ENCODE results near the gene RPS15.
"Not testable (repeated sequence)": the region's sequence is repeated elsewhere in the genome, so short reads cannot be mapped to it uniquely, and the experiment has no call there.

Gene RPS15

GRCh38 chr19:1437609-1438008, 587 bp upstream of the RPS15 start:
- FAIRE-seq, result no peak

GRCh38 chr19:1438933-1439354, 748 bp downstream of the RPS15 start:
- no peak for FAIRE-seq

- FAIRE-seq, result not testable (repeated sequence)
Measured at GRCh38 chr19:1439525-1440417, 1.6 kb downstream of the RPS15 start.

GRCh38 chr19:1440418-1440801, 2.2 kb downstream of the RPS15 start:
- FAIRE-seq, result no peak

GRCh38 chr19:1441022-1441426, 2.8 kb downstream of the RPS15 start:
- no peak for FAIRE-seq

GRCh38 chr19:1441677-1442438, 3.7 kb downstream of the RPS15 start:
- no peak for FAIRE-seq

GRCh38 chr19:1445185-1445931, 7.2 kb downstream of the RPS15 start:
- no peak for FAIRE-seq

- FAIRE-seq, result no peak
Measured at GRCh38 chr19:1445932-1446712, 7.9 kb downstream of the RPS15 start.

- FAIRE-seq, result no peak
Measured at GRCh38 chr19:1446713-1447481, 8.7 kb downstream of the RPS15 start.

GRCh38 chr19:1447504-1447903, 9.3 kb downstream of the RPS15 start:
- FAIRE-seq, result no peak

GRCh38 chr19:1447944-1448343, 9.7 kb downstream of the RPS15 start:
- no peak for FAIRE-seq

- no peak for FAIRE-seq
Measured at GRCh38 chr19:1449467-1450442, 11.6 kb downstream of the RPS15 start, which contains the start of gene APC2. TSS of gene APC2 (plus strand) at chr19:1450121. CDS start at chr19:1453002, 2,881 bp downstream.

GRCh38 chr19:1450735-1451731, 12.8 kb downstream of the RPS15 start:
- FAIRE-seq, result no peak

GRCh38 chr19:1451916-1452801, 14.0 kb downstream of the RPS15 start:
- no peak for FAIRE-seq

- no peak for FAIRE-seq
Measured at GRCh38 chr19:1452802-1453524, 14.8 kb downstream of the RPS15 start.

GRCh38 chr19:1453525-1454364, 15.5 kb downstream of the RPS15 start:
- no peak for FAIRE-seq

Measured in islet of Langerhans (tissue), 1 donor.